ENCODE measurements around the gene FBXW2.

GRCh38 chr9:120723565-120723964, 69.7 kb downstream of the FBXW2 start:
- TF ChIP-seq POLR2AphosphoS5 (IDR thresholded peaks at IDR 0.05) (no peak), POLR2A (IDR thresholded peaks at IDR 0.05) (peak in 1 of 4 donors; percentile 8), CTCF (IDR thresholded peaks at IDR 0.05) (no peak)

All from upper lobe of left lung (tissue), 4 donors.